NOMO-1 treated with dmso at 0.1 percent for 144 hours (cell line): Measurements from ENCODE around the gene RGS3.

Experiments used
- DNase-seq: peaks from one replicate; lab custom pipeline; 2025; ENCODE audit not compliant: unreplicated experiment; lab: John Stamatoyannopoulos, UW

RGS3 gene

GRCh38 chr9:113528811-113529210 lies 65.3 kb downstream of the RGS3 start:
- no peak for DNase-seq

GRCh38 chr9:113529336-113530009 lies 65.9 kb downstream of the RGS3 start:
- no peak for DNase-seq

GRCh38 chr9:113530022-113530635 lies 66.6 kb downstream of the RGS3 start:
- DNase-seq: no peak

- no peak for DNase-seq
These were observed 67.4 kb downstream of the RGS3 start for GRCh38 chr9:113530942-113531341.

- DNase-seq: no peak
These were observed 68.6 kb downstream of the RGS3 start for GRCh38 chr9:113531919-113532808.

- DNase-seq: no peak
These were observed 69.3 kb downstream of the RGS3 start for GRCh38 chr9:113532809-113533190.

- DNase-seq: no peak
These were observed 70.1 kb downstream of the RGS3 start for GRCh38 chr9:113533335-113534225.

- no peak for DNase-seq
These were observed 72.2 kb downstream of the RGS3 start for GRCh38 chr9:113535756-113536155.

GRCh38 chr9:113536166-113536482 lies 72.6 kb downstream of the RGS3 start:
- DNase-seq: no peak

GRCh38 chr9:113536483-113537228 lies 73.1 kb downstream of the RGS3 start:
- DNase-seq: no peak

- no peak for DNase-seq
These were observed 73.8 kb downstream of the RGS3 start for GRCh38 chr9:113537229-113537810.

GRCh38 chr9:113538131-113538530 lies 74.6 kb downstream of the RGS3 start:
- no peak for DNase-seq

GRCh38 chr9:113538701-113539430 lies 75.3 kb downstream of the RGS3 start:
- DNase-seq: no peak

- no peak for DNase-seq
These were observed 76.9 kb downstream of the RGS3 start for GRCh38 chr9:113540466-113540865.

- DNase-seq: no peak
These were observed 77.7 kb downstream of the RGS3 start for GRCh38 chr9:113541019-113541900.

GRCh38 chr9:113542006-113542405 lies 78.5 kb downstream of the RGS3 start:
- DNase-seq: no peak

GRCh38 chr9:113542741-113543140 lies 79.2 kb downstream of the RGS3 start:
- no peak for DNase-seq

GRCh38 chr9:113543296-113543981 lies 79.9 kb downstream of the RGS3 start:
- no peak for DNase-seq
